H9 (cell line): Measurements from ENCODE around the gene TRIM7. TPM values are rescaled to one million over a fixed set of nuclear protein-coding genes. Genes with fewer than 3 reads are reported as not detected.

ENCODE experiments used
- DNase-seq: peaks from one replicate; pipeline ENCODE4 v3.0.0-alpha.2; 2017
- H2AFZ ChIP-seq: one replicate; pipeline ENCODE4 v1.6.1; 2013; ENCODE audit warnings: mild to moderate bottlenecking, low read length, control low read depth, moderate library complexity
- H2AK5ac ChIP-seq: 2 replicates; pipeline ENCODE4 v1.6.1; 2013; ENCODE audit warnings: low read length, control low read depth, mixed read lengths; ENCODE audit not compliant: insufficient read length
- H2BK120ac ChIP-seq: one replicate; pipeline ENCODE4 v1.6.1; 2013; ENCODE audit warnings: low read depth, mild to moderate bottlenecking, low read length, control low read depth, inconsistent platforms; ENCODE audit not compliant: poor library complexity, severe bottlenecking
- H2BK12ac ChIP-seq: 2 replicates; pipeline ENCODE4 v1.6.1; 2013; ENCODE audit warnings: low read length, control low read depth, mixed read lengths, low read depth; ENCODE audit not compliant: insufficient read length
- H2BK15ac ChIP-seq: 2 replicates; pipeline ENCODE4 v1.6.1; 2013; ENCODE audit warnings: low read depth, low read length, control low read depth
- H2BK20ac ChIP-seq: one replicate; pipeline ENCODE4 v1.6.1; 2013; ENCODE audit warnings: low read depth, mild to moderate bottlenecking, low read length, control low read depth, inconsistent platforms; ENCODE audit not compliant: poor library complexity, severe bottlenecking
- H2BK5ac ChIP-seq: 2 replicates; pipeline ENCODE4 v1.6.1; 2013; ENCODE audit warnings: low read length, control low read depth, mixed read lengths; ENCODE audit not compliant: insufficient read length
- H3K14ac ChIP-seq: 2 replicates; pipeline ENCODE4 v1.6.1; 2013; ENCODE audit warnings: low read length, control low read depth; ENCODE audit not compliant: insufficient read depth
- H3K18ac ChIP-seq: 2 replicates; pipeline ENCODE4 v1.6.1; 2013; ENCODE audit warnings: low read depth, mild to moderate bottlenecking, mixed read lengths, low read length, control low read depth; ENCODE audit not compliant: insufficient read length
- H3K23ac ChIP-seq: 2 replicates; pipeline ENCODE4 v1.6.1; 2013; ENCODE audit warnings: low read length, control low read depth, mixed read lengths, low read depth; ENCODE audit not compliant: insufficient read length
- H3K23me2 ChIP-seq: 2 replicates; pipeline ENCODE4 v1.6.1; 2013; ENCODE audit warnings: low read depth, mild to moderate bottlenecking, mixed read lengths, low read length, control low read depth; ENCODE audit not compliant: insufficient read length, poor library complexity, severe bottlenecking
- H3K27ac ChIP-seq: 2 replicates; pipeline ENCODE4 v1.5.1; 2013; ENCODE audit warnings: low read length, control low read depth, mixed read lengths, low read depth; ENCODE audit not compliant: insufficient read length
- H3K27me3 ChIP-seq: 2 replicates; pipeline ENCODE4 v1.6.1; 2013; ENCODE audit warnings: low read length, control low read depth, inconsistent platforms; ENCODE audit not compliant: insufficient read depth
- H3K4ac ChIP-seq: 2 replicates; pipeline ENCODE4 v1.6.1; 2013; ENCODE audit warnings: low read depth, mild to moderate bottlenecking, control low read depth, inconsistent platforms, low read length, moderate library complexity
- H3K4me1 ChIP-seq: 2 replicates; pipeline ENCODE4 v1.6.1; 2013; ENCODE audit warnings: low read length, control low read depth, inconsistent platforms; ENCODE audit not compliant: insufficient read depth
- H3K4me2 ChIP-seq: 2 replicates; pipeline ENCODE4 v1.6.1; 2013; ENCODE audit warnings: low read length, control low read depth, mixed read lengths; ENCODE audit not compliant: insufficient read length, insufficient read depth
- H3K56ac ChIP-seq: 2 replicates; pipeline ENCODE4 v1.6.1; 2013; ENCODE audit warnings: low read depth, mild to moderate bottlenecking, mixed read lengths, low read length, control low read depth; ENCODE audit not compliant: insufficient read length
- H3K79me1 ChIP-seq: 2 replicates; pipeline ENCODE4 v1.6.1; 2013; ENCODE audit warnings: low read depth, mild to moderate bottlenecking, moderate library complexity, low read length, control low read depth, inconsistent platforms; ENCODE audit not compliant: insufficient read depth, poor library complexity, severe bottlenecking
- H3K79me2 ChIP-seq: 2 replicates; pipeline ENCODE4 v1.6.1; 2013; ENCODE audit warnings: low read length, control low read depth, inconsistent platforms; ENCODE audit not compliant: insufficient read depth
- H3K9ac ChIP-seq: 2 replicates; pipeline ENCODE4 v1.6.1; 2013; ENCODE audit warnings: low read length, control low read depth, mixed read lengths; ENCODE audit not compliant: insufficient read length; ENCODE audit errors: extremely low read depth
- H3K9me3 ChIP-seq: one replicate; pipeline ENCODE4 v1.6.1; 2013; ENCODE audit warnings: low read depth, low read length, inconsistent platforms; ENCODE audit not compliant: control insufficient read depth
- H3T11ph ChIP-seq: one replicate; pipeline ENCODE4 v1.6.1; 2013; ENCODE audit warnings: mild to moderate bottlenecking, low read length, control low read depth, inconsistent platforms
- H4K20me1 ChIP-seq: one replicate; pipeline ENCODE4 v1.6.1; 2013; ENCODE audit not compliant: control insufficient read depth, insufficient read length, insufficient read depth
- H4K5ac ChIP-seq: 2 replicates; pipeline ENCODE4 v1.6.1; 2013; ENCODE audit warnings: low read depth, mild to moderate bottlenecking, mixed read lengths, low read length, control low read depth; ENCODE audit not compliant: insufficient read length
- H4K8ac ChIP-seq: replicated peaks from 2 replicates; pipeline ENCODE4 v1.6.1; 2013; ENCODE audit warnings: low read length, control low read depth, mixed read lengths, low read depth; ENCODE audit not compliant: insufficient read length
- H4K91ac ChIP-seq: 2 replicates; pipeline ENCODE4 v1.6.1; 2013; ENCODE audit warnings: low read depth, mild to moderate bottlenecking, moderate library complexity, mixed read lengths, low read length, control low read depth; ENCODE audit not compliant: insufficient read length
- H3K27ac Mint-ChIP-seq, 3 experiments: 2 replicates in 2 of 3; 3 replicates in 1 of 3; pipeline ENCODE4 v1.8.0; 2020 to 2021; ENCODE audit warnings: mixed read lengths in 3 of 3, mild to moderate bottlenecking in 1 of 3, moderate library complexity in 1 of 3
- H3K27me3 Mint-ChIP-seq: 2 replicates; pipeline ENCODE4 v1.8.0; 2021; ENCODE audit warnings: low read depth, mild to moderate bottlenecking, moderate library complexity, mixed read lengths
- H3K36me3 Mint-ChIP-seq, 3 experiments: 2 replicates in 2 of 3; 3 replicates in 1 of 3; pipeline ENCODE4 v1.8.0; 2020 to 2021; ENCODE audit warnings: low read depth in 3 of 3, mixed read lengths in 3 of 3; ENCODE audit not compliant: insufficient read depth in 1 of 3
- H3K4me1 Mint-ChIP-seq, 2 experiments: 2 replicates each; pipeline ENCODE4 v1.8.0; 2020; ENCODE audit warnings: mixed read lengths in 2 of 2
- H3K4me3 Mint-ChIP-seq, 2 experiments: 2 replicates in 1 of 2; 3 replicates in 1 of 2; pipeline ENCODE4 v1.8.0; 2020 to 2021; ENCODE audit warnings: mild to moderate bottlenecking in 2 of 2, mixed read lengths in 2 of 2, moderate library complexity in 1 of 2
- H3K9me3 Mint-ChIP-seq, 2 experiments: 2 replicates in 1 of 2; 3 replicates in 1 of 2; pipeline ENCODE4 v1.8.0; 2020; ENCODE audit warnings: mild to moderate bottlenecking in 2 of 2, mixed read lengths in 2 of 2, moderate library complexity in 1 of 2
- CTCF ChIP-seq: fragments of 200-600 bp; sonication (generic); conservative IDR thresholded peaks from 3 replicates; pipeline ENCODE4 v1.8.0; 2021; ENCODE audit warnings: antibody characterized with exemption, mild to moderate bottlenecking
- WGBS: extraction: QIAGEN DNeasy Blood & Tissue Kit; methylation state at CpG from one replicate; pipeline ENCODE4 v1.1.7; 2013; ENCODE audit warnings: missing lambda C conversion rate, low lambda C conversion rate, mixed read lengths; ENCODE audit not compliant: insufficient read length; ENCODE audit errors: extremely low coverage; 5-methylcytosine and 5-hydroxymethylcytosine counted together
- total RNA-seq: library from RNA; stranded (reverse); gene quantifications from 2 replicates; pipeline ENCODE4 v1.2.1, GENCODE V29; 2021

TRIM7 gene
- total RNA-seq, 1 experiment from 2014 or later = not detected

- H3K9ac ChIP-seq = no peak overlapping the region
- Mint-ChIP-seq H3K27ac (peak overlapping the region; percentile 68 to 93 (median 81); a peak in 5 of 7 replicates), H3K4me3 (peak overlapping the region; percentile 7 to 9; a peak in 4 of 5 replicates), H3K27me3 (peaks cover 39% of the 10 kb centered on the region), H3K4me1 (peaks cover 17 to 28% of the 10 kb centered on the region in 2 experiments), H3K9me3 (no peaks in the 10 kb centered on the region; a peak in 4 of 5 replicates), H3K36me3 (no peaks in the 10 kb centered on the region; a peak in 1 of 7 replicates)
- no peak overlapping the region for H2BK12ac ChIP-seq
- DNase-seq = peak; percentile 90
- no peak overlapping the region for H4K5ac ChIP-seq
- H2BK15ac ChIP-seq = no peak overlapping the region
- no peak overlapping the region for H3K23ac ChIP-seq
- H3K9me3 ChIP-seq = no peaks in the 10 kb centered on the region
- H3K79me1 ChIP-seq = no peaks in the 10 kb centered on the region
- no peak overlapping the region for H2BK20ac ChIP-seq
- no peaks in the 10 kb centered on the region for H3K79me2 ChIP-seq
- no peak overlapping the region for H4K91ac ChIP-seq
- H2BK5ac ChIP-seq = no peak overlapping the region
- H3K18ac ChIP-seq = peak overlapping the region; percentile 91
- peaks cover 8% of the 10 kb centered on the region for H3K23me2 ChIP-seq
- no peak overlapping the region for H3K27ac ChIP-seq
- no peak overlapping the region for H2AK5ac ChIP-seq
- no CpG with 5 or more reads among the region's 20 CpGs for WGBS
- H3K27me3 ChIP-seq = no peaks in the 10 kb centered on the region
- no peaks in the 10 kb centered on the region for H3K4me1 ChIP-seq
- H3K4ac ChIP-seq = no peak overlapping the region
- H4K20me1 ChIP-seq = no peaks in the 10 kb centered on the region
- H3K14ac ChIP-seq = 0 out of 2 replicates have a peak overlapping the region, but pooled peaks have one; percentile 21
- H2BK120ac ChIP-seq = no peak overlapping the region
- TF ChIP-seq CTCF = peak; percentile 88
- no peak overlapping the region for H4K8ac ChIP-seq
- H2AFZ ChIP-seq = no peak overlapping the region
- no peak overlapping the region for H3K56ac ChIP-seq
- H3T11ph ChIP-seq = no peak overlapping the region
- no peak overlapping the region for H3K4me2 ChIP-seq
Observed at GRCh38 chr5:181159286-181160151, 45.5 kb downstream of the TRIM7 start.
